RWPE1 (cell line): Measurements from ENCODE around the gene ARGFX.
"Not testable (repeated sequence)": the region's sequence is repeated elsewhere in the genome, so short reads cannot be mapped to it uniquely, and the experiment has no call there.

Experiments
- CTCF ChIA-PET: fragments of 350-600 bp; sonication (Branson Sonifier 250); formaldehyde crosslinking; extraction: SDS; loops from one replicate; lab custom pipeline; 2021; lab: Yijun Ruan, JAX
- POLR2A ChIA-PET: fragments of 400-600 bp; formaldehyde crosslinking; extraction: SDS; loops from one replicate; lab custom pipeline; 2020; ENCODE audit warnings: antibody characterized with exemption; ENCODE audit not compliant: low non-redundant PET; lab: Yijun Ruan, JAX
- DNase-seq: peaks from one replicate; pipeline ENCODE4 v3.0.0; 2012; ENCODE audit warnings: low spot score
- H3K27ac ChIP-seq: fragments of 450-650 bp; 2 replicates; pipeline ENCODE4 v1.5.1; 2017
- TF ChIP-seq, protein P1 (sequence below): fragments of 450-650 bp; conservative IDR thresholded peaks from 2 replicates; pipeline ENCODE4 v1.5.1; 2017; ENCODE audit warnings: low read depth, mild to moderate bottlenecking

The ARGFX gene

DNA sequence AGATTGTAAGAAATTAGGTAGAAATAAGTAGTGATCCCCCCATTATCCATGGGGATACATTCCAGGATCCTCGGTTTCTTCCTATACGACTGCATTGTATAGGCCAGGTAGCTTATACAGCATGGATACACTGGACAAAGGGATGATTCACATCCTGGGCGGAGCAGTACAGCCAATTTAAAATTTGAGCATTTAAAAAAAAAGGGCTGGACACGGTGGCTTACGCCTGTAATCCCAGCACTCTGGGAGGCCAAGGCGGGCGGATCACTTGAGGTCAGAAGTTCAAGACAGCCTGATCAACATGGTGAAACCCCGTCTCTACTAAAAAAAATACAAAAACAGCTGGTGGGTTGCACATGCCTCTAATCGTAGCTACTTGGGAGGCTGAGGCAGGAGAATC is 976 bp upstream of the ARGFX start:
- ChIA-PET POLR2A (no interaction called here), CTCF (interaction anchor here (0.6 to 0.7 kb wide), 2 partner anchors 148 to 795 kb away, joined by 3 to 4 read pairs; no protein-coding TSS in a partner anchor)
- no peak for DNase-seq
- TF ChIP-seq, protein P1, sequence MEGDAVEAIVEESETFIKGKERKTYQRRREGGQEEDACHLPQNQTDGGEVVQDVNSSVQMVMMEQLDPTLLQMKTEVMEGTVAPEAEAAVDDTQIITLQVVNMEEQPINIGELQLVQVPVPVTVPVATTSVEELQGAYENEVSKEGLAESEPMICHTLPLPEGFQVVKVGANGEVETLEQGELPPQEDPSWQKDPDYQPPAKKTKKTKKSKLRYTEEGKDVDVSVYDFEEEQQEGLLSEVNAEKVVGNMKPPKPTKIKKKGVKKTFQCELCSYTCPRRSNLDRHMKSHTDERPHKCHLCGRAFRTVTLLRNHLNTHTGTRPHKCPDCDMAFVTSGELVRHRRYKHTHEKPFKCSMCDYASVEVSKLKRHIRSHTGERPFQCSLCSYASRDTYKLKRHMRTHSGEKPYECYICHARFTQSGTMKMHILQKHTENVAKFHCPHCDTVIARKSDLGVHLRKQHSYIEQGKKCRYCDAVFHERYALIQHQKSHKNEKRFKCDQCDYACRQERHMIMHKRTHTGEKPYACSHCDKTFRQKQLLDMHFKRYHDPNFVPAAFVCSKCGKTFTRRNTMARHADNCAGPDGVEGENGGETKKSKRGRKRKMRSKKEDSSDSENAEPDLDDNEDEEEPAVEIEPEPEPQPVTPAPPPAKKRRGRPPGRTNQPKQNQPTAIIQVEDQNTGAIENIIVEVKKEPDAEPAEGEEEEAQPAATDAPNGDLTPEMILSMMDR, result no peak
- no peak overlapping the region for H3K27ac ChIP-seq

DNA sequence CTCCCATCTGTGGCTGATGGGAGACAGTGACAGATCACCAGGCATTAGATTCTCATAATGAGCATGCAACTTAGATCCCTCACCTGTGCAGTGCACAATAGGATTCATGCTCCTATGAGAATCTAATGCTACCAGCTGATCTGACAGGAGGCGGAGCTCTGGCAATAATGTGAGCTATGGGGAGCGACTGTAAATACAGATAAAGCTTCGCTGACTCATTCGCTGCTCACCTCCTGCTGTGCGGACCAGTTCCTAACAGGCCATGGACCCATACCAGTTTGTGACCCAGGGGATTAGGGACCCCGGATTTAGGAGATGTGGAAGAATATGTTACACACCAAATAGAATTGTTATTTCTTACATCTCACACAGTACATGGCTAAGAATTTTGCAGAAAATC is 6.7 kb downstream of the ARGFX start:
- peak; percentile 35 for DNase-seq
- POLR2A ChIA-PET, result no interaction called here
- CTCF ChIA-PET, result interaction anchor here (0.6 kb wide), 1 partner anchor 18 kb away, joined by 4 read pairs; no protein-coding TSS in a partner anchor
- no peak overlapping the region for H3K27ac ChIP-seq
- TF ChIP-seq, protein P1, result no peak

- H3K27ac ChIP-seq, result no peak overlapping the region
- ChIA-PET POLR2A (no interaction called here), CTCF (interaction anchor here (1.0 kb wide), 1 partner anchor 21 kb away, joined by 3 read pairs; no protein-coding TSS in a partner anchor)
- TF ChIP-seq, protein P1, result no peak
- DNase-seq, result no peak
Observed at GRCh38 chr3:121581691-121582090, 13.9 kb downstream of the ARGFX start.

DNA sequence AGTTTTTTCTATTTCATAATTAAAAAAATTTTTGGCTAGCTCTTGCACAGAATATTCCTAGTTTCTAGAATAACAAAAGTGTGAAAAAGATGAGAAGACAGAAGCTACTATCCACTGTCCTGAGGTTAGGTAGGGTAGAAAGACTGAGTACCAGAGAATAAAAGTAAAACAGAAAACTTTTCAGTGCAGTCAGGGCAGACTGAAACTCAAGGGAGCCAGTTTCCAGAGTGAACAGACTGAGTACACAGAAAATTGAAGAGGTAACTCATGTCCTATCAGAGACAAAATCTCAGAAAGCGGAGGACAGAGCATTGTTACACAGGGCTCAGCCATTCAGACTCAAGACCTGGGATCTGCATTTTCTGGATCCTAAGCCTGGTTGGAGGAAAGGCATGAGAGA is 16.7 kb downstream of the ARGFX start:
- ChIA-PET POLR2A (no interaction called here), CTCF (no interaction called here)
- no peak overlapping the region for H3K27ac ChIP-seq
- TF ChIP-seq, protein P1, result no peak
- no peak for DNase-seq

DNA sequence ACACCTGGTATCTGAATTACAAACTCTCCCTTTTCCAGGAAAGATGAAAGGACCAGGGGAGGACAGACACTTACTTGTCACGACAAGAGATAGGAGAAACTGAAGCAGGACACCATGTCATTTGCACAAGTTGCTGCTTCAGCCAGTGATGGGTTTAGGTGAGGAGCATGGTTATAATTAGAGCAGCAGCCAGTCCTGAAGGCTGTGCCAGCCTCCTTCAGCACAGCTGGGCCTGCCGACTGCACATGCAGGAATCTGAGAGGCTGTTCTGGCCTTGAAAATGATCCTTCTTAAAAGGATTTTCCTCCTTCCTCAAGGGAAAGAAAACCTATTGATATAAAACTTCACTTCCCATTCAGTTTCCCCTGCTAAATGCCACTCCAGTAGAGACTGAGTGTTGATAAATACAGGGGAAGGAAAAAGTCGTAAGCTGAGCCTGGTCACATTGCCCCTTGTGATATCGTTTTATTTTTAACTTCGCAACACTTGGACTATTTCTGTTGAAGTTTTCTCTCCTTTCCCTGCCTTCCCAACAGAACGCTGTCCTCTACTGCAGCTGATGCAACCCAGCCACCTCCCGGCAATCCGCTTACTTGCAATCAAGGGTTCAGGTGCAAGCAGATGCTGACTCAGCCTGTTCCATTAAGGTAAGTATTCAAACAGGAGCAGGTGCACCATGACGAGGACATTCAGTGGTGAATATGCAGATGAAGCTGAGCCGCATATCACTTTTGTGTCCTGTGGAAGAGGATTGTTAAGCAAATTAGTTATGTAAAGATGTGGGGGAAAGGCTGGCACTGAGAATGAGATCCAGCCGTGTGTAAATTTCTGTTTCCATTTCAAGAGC is 25.3 kb downstream of the ARGFX start, which contains the start of gene FBXO40:
TSS of gene FBXO40 (plus strand) at position 524 of the 847 bp plus-strand sequence. CDS start 27,197 bp downstream, outside the sequence.
- TF ChIP-seq, protein P1, result no peak
- POLR2A ChIA-PET, result no interaction called here
- H3K27ac ChIP-seq, result no peak within 1 kb of the TSS
- CTCF ChIA-PET, result no interaction called here
- no peak for DNase-seq

DNA sequence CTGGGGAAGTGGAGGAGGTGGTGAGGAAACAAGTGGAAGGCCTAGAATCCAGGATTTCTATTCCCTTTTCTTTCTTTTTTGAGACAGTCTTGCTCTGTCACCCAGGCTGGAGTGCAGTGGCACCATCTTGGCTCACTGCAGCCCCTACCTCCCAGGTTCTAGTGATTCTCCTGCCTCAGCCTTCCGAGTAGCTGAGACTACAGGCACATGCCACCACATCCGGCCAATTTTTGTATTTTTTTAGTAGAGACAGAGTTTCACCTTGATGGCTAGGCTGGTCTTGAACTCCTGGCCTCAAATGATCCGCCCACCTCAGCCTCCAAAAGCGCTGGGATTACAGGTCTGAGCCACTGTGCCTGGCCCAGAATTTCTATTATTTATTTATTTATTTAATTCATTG is 26.1 kb downstream of the ARGFX start:
- POLR2A ChIA-PET, result not testable (repeated sequence)

GRCh38 chr3:121594850-121595249 is 27.1 kb downstream of the ARGFX start:
- DNase-seq, result no peak
- POLR2A ChIA-PET, result no interaction called here
- TF ChIP-seq, protein P1, result no peak
- no peak overlapping the region for H3K27ac ChIP-seq
- CTCF ChIA-PET, result no interaction called here

More for the DNA sequence above, 26.1 kb downstream of the ARGFX start:
- CTCF ChIA-PET, H3K27ac ChIP-seq, DNase-seq: not testable (repeated sequence)
